ENCODE data around the gene SMC1B.

The SMC1B gene

GRCh38 chr22:45320357-45320976 is 92.9 kb downstream of the SMC1B start:
- DNase-seq (ENCODE audit: extremely low read depth, low read depth): no peak
- H3K4me3 ChIP-seq (replicated peaks; ENCODE audit: low read depth, low read length): no peak overlapping the region
- TF ChIP-seq CTCF (IDR thresholded peaks at IDR 0.05; ENCODE audit: low read depth, low read length, missing control alignments): no peak

GRCh38 chr22:45319324-45319685 is 94.1 kb downstream of the SMC1B start:
- no peak for DNase-seq (ENCODE audit: extremely low read depth, low read depth)
- no peak overlapping the region for H3K4me3 ChIP-seq (replicated peaks; ENCODE audit: low read depth, low read length)
- TF ChIP-seq CTCF (IDR thresholded peaks at IDR 0.05; ENCODE audit: low read depth, low read length, missing control alignments): no peak

- no peak overlapping the region for H3K4me3 ChIP-seq (replicated peaks; ENCODE audit: low read depth, low read length)
- no peak for TF ChIP-seq CTCF (IDR thresholded peaks at IDR 0.05; ENCODE audit: low read depth, low read length, missing control alignments)
- DNase-seq (ENCODE audit: extremely low read depth, low read depth): no peak
Measured at GRCh38 chr22:45318558-45319323, 94.7 kb downstream of the SMC1B start.

- no peak for TF ChIP-seq CTCF (IDR thresholded peaks at IDR 0.05; ENCODE audit: low read depth, low read length, missing control alignments)
- peak; percentile 81 for DNase-seq (ENCODE audit: extremely low read depth, low read depth)
- no peak overlapping the region for H3K4me3 ChIP-seq (replicated peaks; ENCODE audit: low read depth, low read length)
Measured at GRCh38 chr22:45318168-45318557, 95.2 kb downstream of the SMC1B start.

- no peak for DNase-seq (ENCODE audit: extremely low read depth, low read depth)
- peak; percentile 27 for TF ChIP-seq CTCF (IDR thresholded peaks at IDR 0.05; ENCODE audit: low read depth, low read length, missing control alignments)
- no peak overlapping the region for H3K4me3 ChIP-seq (replicated peaks; ENCODE audit: low read depth, low read length)
Measured at GRCh38 chr22:45317551-45318167, 95.7 kb downstream of the SMC1B start.

GRCh38 chr22:45316796-45317526 is 96.4 kb downstream of the SMC1B start:
- TF ChIP-seq CTCF (IDR thresholded peaks at IDR 0.05; ENCODE audit: low read depth, low read length, missing control alignments): no peak
- H3K4me3 ChIP-seq (replicated peaks; ENCODE audit: low read depth, low read length): no peak overlapping the region
- no peak for DNase-seq (ENCODE audit: extremely low read depth, low read depth)
